H9 (cell line): ENCODE measurements around the gene ANO6. TPM values are rescaled to one million over a fixed set of nuclear protein-coding genes. Genes with fewer than 3 reads are reported as not detected.

ENCODE experiments used
- DNase-seq: peaks from one replicate; pipeline ENCODE4 v3.0.0-alpha.2; 2017
- H2AFZ ChIP-seq: one replicate; pipeline ENCODE4 v1.6.1; 2013; ENCODE audit warnings: mild to moderate bottlenecking, low read length, control low read depth, moderate library complexity
- H2AK5ac ChIP-seq: 2 replicates; pipeline ENCODE4 v1.6.1; 2013; ENCODE audit warnings: low read length, control low read depth, mixed read lengths; ENCODE audit not compliant: insufficient read length
- H2BK120ac ChIP-seq: one replicate; pipeline ENCODE4 v1.6.1; 2013; ENCODE audit warnings: low read depth, mild to moderate bottlenecking, low read length, control low read depth, inconsistent platforms; ENCODE audit not compliant: poor library complexity, severe bottlenecking
- H2BK12ac ChIP-seq: 2 replicates; pipeline ENCODE4 v1.6.1; 2013; ENCODE audit warnings: low read length, control low read depth, mixed read lengths, low read depth; ENCODE audit not compliant: insufficient read length
- H2BK15ac ChIP-seq: 2 replicates; pipeline ENCODE4 v1.6.1; 2013; ENCODE audit warnings: low read depth, low read length, control low read depth
- H2BK20ac ChIP-seq: one replicate; pipeline ENCODE4 v1.6.1; 2013; ENCODE audit warnings: low read depth, mild to moderate bottlenecking, low read length, control low read depth, inconsistent platforms; ENCODE audit not compliant: poor library complexity, severe bottlenecking
- H2BK5ac ChIP-seq: 2 replicates; pipeline ENCODE4 v1.6.1; 2013; ENCODE audit warnings: low read length, control low read depth, mixed read lengths; ENCODE audit not compliant: insufficient read length
- H3K14ac ChIP-seq: 2 replicates; pipeline ENCODE4 v1.6.1; 2013; ENCODE audit warnings: low read length, control low read depth; ENCODE audit not compliant: insufficient read depth
- H3K18ac ChIP-seq: 2 replicates; pipeline ENCODE4 v1.6.1; 2013; ENCODE audit warnings: low read depth, mild to moderate bottlenecking, mixed read lengths, low read length, control low read depth; ENCODE audit not compliant: insufficient read length
- H3K23ac ChIP-seq: 2 replicates; pipeline ENCODE4 v1.6.1; 2013; ENCODE audit warnings: low read length, control low read depth, mixed read lengths, low read depth; ENCODE audit not compliant: insufficient read length
- H3K23me2 ChIP-seq: 2 replicates; pipeline ENCODE4 v1.6.1; 2013; ENCODE audit warnings: low read depth, mild to moderate bottlenecking, mixed read lengths, low read length, control low read depth; ENCODE audit not compliant: insufficient read length, poor library complexity, severe bottlenecking
- H3K27ac ChIP-seq: 2 replicates; pipeline ENCODE4 v1.5.1; 2013; ENCODE audit warnings: low read length, control low read depth, mixed read lengths, low read depth; ENCODE audit not compliant: insufficient read length
- H3K27me3 ChIP-seq: 2 replicates; pipeline ENCODE4 v1.6.1; 2013; ENCODE audit warnings: low read length, control low read depth, inconsistent platforms; ENCODE audit not compliant: insufficient read depth
- H3K4ac ChIP-seq: 2 replicates; pipeline ENCODE4 v1.6.1; 2013; ENCODE audit warnings: low read depth, mild to moderate bottlenecking, control low read depth, inconsistent platforms, low read length, moderate library complexity
- H3K4me1 ChIP-seq: 2 replicates; pipeline ENCODE4 v1.6.1; 2013; ENCODE audit warnings: low read length, control low read depth, inconsistent platforms; ENCODE audit not compliant: insufficient read depth
- H3K4me2 ChIP-seq: 2 replicates; pipeline ENCODE4 v1.6.1; 2013; ENCODE audit warnings: low read length, control low read depth, mixed read lengths; ENCODE audit not compliant: insufficient read length, insufficient read depth
- H3K56ac ChIP-seq: 2 replicates; pipeline ENCODE4 v1.6.1; 2013; ENCODE audit warnings: low read depth, mild to moderate bottlenecking, mixed read lengths, low read length, control low read depth; ENCODE audit not compliant: insufficient read length
- H3K79me1 ChIP-seq: 2 replicates; pipeline ENCODE4 v1.6.1; 2013; ENCODE audit warnings: low read depth, mild to moderate bottlenecking, moderate library complexity, low read length, control low read depth, inconsistent platforms; ENCODE audit not compliant: insufficient read depth, poor library complexity, severe bottlenecking
- H3K79me2 ChIP-seq: 2 replicates; pipeline ENCODE4 v1.6.1; 2013; ENCODE audit warnings: low read length, control low read depth, inconsistent platforms; ENCODE audit not compliant: insufficient read depth
- H3K9ac ChIP-seq: 2 replicates; pipeline ENCODE4 v1.6.1; 2013; ENCODE audit warnings: low read length, control low read depth, mixed read lengths; ENCODE audit not compliant: insufficient read length; ENCODE audit errors: extremely low read depth
- H3K9me3 ChIP-seq: one replicate; pipeline ENCODE4 v1.6.1; 2013; ENCODE audit warnings: low read depth, low read length, inconsistent platforms; ENCODE audit not compliant: control insufficient read depth
- H3T11ph ChIP-seq: one replicate; pipeline ENCODE4 v1.6.1; 2013; ENCODE audit warnings: mild to moderate bottlenecking, low read length, control low read depth, inconsistent platforms
- H4K20me1 ChIP-seq: one replicate; pipeline ENCODE4 v1.6.1; 2013; ENCODE audit not compliant: control insufficient read depth, insufficient read length, insufficient read depth
- H4K5ac ChIP-seq: 2 replicates; pipeline ENCODE4 v1.6.1; 2013; ENCODE audit warnings: low read depth, mild to moderate bottlenecking, mixed read lengths, low read length, control low read depth; ENCODE audit not compliant: insufficient read length
- H4K8ac ChIP-seq: replicated peaks from 2 replicates; pipeline ENCODE4 v1.6.1; 2013; ENCODE audit warnings: low read length, control low read depth, mixed read lengths, low read depth; ENCODE audit not compliant: insufficient read length
- H4K91ac ChIP-seq: 2 replicates; pipeline ENCODE4 v1.6.1; 2013; ENCODE audit warnings: low read depth, mild to moderate bottlenecking, moderate library complexity, mixed read lengths, low read length, control low read depth; ENCODE audit not compliant: insufficient read length
- H3K27ac Mint-ChIP-seq, 3 experiments: 2 replicates in 2 of 3; 3 replicates in 1 of 3; pipeline ENCODE4 v1.8.0; 2020 to 2021; ENCODE audit warnings: mixed read lengths in 3 of 3, mild to moderate bottlenecking in 1 of 3, moderate library complexity in 1 of 3
- H3K27me3 Mint-ChIP-seq: 2 replicates; pipeline ENCODE4 v1.8.0; 2021; ENCODE audit warnings: low read depth, mild to moderate bottlenecking, moderate library complexity, mixed read lengths
- H3K36me3 Mint-ChIP-seq, 3 experiments: 2 replicates in 2 of 3; 3 replicates in 1 of 3; pipeline ENCODE4 v1.8.0; 2020 to 2021; ENCODE audit warnings: low read depth in 3 of 3, mixed read lengths in 3 of 3; ENCODE audit not compliant: insufficient read depth in 1 of 3
- H3K4me1 Mint-ChIP-seq, 2 experiments: 2 replicates each; pipeline ENCODE4 v1.8.0; 2020; ENCODE audit warnings: mixed read lengths in 2 of 2
- H3K4me3 Mint-ChIP-seq, 2 experiments: 2 replicates in 1 of 2; 3 replicates in 1 of 2; pipeline ENCODE4 v1.8.0; 2020 to 2021; ENCODE audit warnings: mild to moderate bottlenecking in 2 of 2, mixed read lengths in 2 of 2, moderate library complexity in 1 of 2
- H3K9me3 Mint-ChIP-seq, 2 experiments: 2 replicates in 1 of 2; 3 replicates in 1 of 2; pipeline ENCODE4 v1.8.0; 2020; ENCODE audit warnings: mild to moderate bottlenecking in 2 of 2, mixed read lengths in 2 of 2, moderate library complexity in 1 of 2
- WGBS: extraction: QIAGEN DNeasy Blood & Tissue Kit; methylation state at CpG from one replicate; pipeline ENCODE4 v1.1.7; 2013; ENCODE audit warnings: missing lambda C conversion rate, low lambda C conversion rate, mixed read lengths; ENCODE audit not compliant: insufficient read length; ENCODE audit errors: extremely low coverage; 5-methylcytosine and 5-hydroxymethylcytosine counted together
- total RNA-seq: library from RNA; stranded (reverse); gene quantifications from 2 replicates; pipeline ENCODE4 v1.2.1, GENCODE V29; 2021
- TF ChIP-seq, protein P1 (sequence below): fragments of 200-600 bp; sonication (generic); conservative IDR thresholded peaks from 3 replicates; pipeline ENCODE4 v1.8.0; 2021; ENCODE audit warnings: antibody characterized with exemption, mild to moderate bottlenecking

ANO6 gene
- total RNA-seq, 1 experiment from 2014 or later, result 24.3 TPM

DNA sequence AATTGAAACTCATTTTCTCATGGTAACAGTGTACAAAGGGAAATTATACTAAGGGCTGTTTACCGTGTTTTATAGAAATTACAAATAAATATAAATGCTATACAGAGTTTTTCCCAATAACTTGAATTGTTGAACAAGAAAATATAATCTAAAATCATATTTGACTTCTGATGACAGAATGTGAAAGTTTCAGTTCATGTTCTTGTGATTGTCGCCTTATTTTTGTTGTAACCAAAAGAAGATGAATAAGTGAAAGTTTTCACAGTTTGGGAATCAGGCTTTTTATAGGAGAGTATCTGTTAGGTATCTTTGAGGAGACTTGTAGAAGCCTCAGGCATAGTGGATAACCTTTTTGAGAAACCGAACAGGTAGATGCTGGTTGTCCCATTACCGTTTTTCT, 28.1 kb downstream of the ANO6 start:
- Histone ChIP-seq H3K79me1 (peaks cover 5% of the 10 kb centered on the region), H4K5ac (no peak overlapping the region), H3K27ac (no peak overlapping the region), H3K14ac (no peak overlapping the region), H2BK15ac (no peak overlapping the region), H4K8ac (no peak overlapping the region), H3K4me2 (no peak overlapping the region), H2AFZ (no peak overlapping the region), H2AK5ac (no peak overlapping the region), H3K18ac (no peak overlapping the region), H3K4me1 (peaks cover 6% of the 10 kb centered on the region), H3K4ac (no peak overlapping the region), H3T11ph (no peak overlapping the region), H2BK12ac (no peak overlapping the region), H3K9ac (no peak overlapping the region), H2BK20ac (no peak overlapping the region), H3K23me2 (no peaks in the 10 kb centered on the region), H4K20me1 (no peaks in the 10 kb centered on the region), H4K91ac (no peak overlapping the region), H3K9me3 (no peaks in the 10 kb centered on the region), H3K23ac (no peak overlapping the region), H3K27me3 (no peaks in the 10 kb centered on the region), H2BK5ac (no peak overlapping the region), H3K56ac (no peak overlapping the region), H3K79me2 (peaks cover 4% of the 10 kb centered on the region; the same call in 1 of the 2 replicates), H2BK120ac (no peak overlapping the region)
- no peak for DNase-seq
- WGBS, result no CpG with 5 or more reads among the region's 4 CpGs
- Mint-ChIP-seq H3K4me3 (no peak overlapping the region), H3K4me1 (peaks cover 42 to 43% of the 10 kb centered on the region in 2 experiments), H3K27me3 (no peaks in the 10 kb centered on the region), H3K9me3 (no peaks in the 10 kb centered on the region), H3K36me3 (peaks cover 0 to 10% (median 4%) of the 10 kb centered on the region in 3 experiments; a peak in 4 of 7 replicates), H3K27ac (no peak overlapping the region)
- TF ChIP-seq, protein P1, sequence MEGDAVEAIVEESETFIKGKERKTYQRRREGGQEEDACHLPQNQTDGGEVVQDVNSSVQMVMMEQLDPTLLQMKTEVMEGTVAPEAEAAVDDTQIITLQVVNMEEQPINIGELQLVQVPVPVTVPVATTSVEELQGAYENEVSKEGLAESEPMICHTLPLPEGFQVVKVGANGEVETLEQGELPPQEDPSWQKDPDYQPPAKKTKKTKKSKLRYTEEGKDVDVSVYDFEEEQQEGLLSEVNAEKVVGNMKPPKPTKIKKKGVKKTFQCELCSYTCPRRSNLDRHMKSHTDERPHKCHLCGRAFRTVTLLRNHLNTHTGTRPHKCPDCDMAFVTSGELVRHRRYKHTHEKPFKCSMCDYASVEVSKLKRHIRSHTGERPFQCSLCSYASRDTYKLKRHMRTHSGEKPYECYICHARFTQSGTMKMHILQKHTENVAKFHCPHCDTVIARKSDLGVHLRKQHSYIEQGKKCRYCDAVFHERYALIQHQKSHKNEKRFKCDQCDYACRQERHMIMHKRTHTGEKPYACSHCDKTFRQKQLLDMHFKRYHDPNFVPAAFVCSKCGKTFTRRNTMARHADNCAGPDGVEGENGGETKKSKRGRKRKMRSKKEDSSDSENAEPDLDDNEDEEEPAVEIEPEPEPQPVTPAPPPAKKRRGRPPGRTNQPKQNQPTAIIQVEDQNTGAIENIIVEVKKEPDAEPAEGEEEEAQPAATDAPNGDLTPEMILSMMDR, result no peak
